ENCODE data around the gene ACTR3C. TPM values are rescaled to one million over a fixed set of nuclear protein-coding genes. Genes with fewer than 3 reads are reported as not detected.

The ACTR3C gene
- total RNA-seq, 2 experiments from 2014 or later: not detected

DNA sequence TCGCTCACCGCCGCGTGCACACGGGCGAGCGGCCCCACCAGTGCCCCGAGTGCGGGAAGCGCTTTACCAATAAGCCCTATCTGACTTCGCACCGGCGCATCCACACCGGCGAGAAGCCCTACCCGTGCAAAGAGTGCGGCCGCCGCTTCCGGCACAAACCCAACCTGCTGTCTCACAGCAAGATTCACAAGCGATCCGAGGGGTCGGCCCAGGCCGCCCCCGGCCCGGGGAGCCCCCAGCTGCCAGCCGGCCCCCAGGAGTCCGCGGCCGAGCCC is 48.6 kb upstream of the ACTR3C start:
- Histone ChIP-seq H3K4me3 (ENCODE audit: low read depth, low read length, poor library complexity, severe bottlenecking) (no peak overlapping the region), H3K4me1 (ENCODE audit: insufficient read depth, low read length, poor library complexity, severe bottlenecking) (peaks cover 62% of the 10 kb centered on the region), H3K4me2 (ENCODE audit: low read length) (no peak overlapping the region), H3K27ac (ENCODE audit: low read depth, low read length, poor library complexity, severe bottlenecking) (no peak overlapping the region), H4K20me1 (ENCODE audit: insufficient read depth, low read length) (no peaks in the 10 kb centered on the region), H3K36me3 (ENCODE audit: insufficient read depth, low read length) (no peaks in the 10 kb centered on the region), H3K9me2 (ENCODE audit: insufficient read depth, low read length) (no peaks in the 10 kb centered on the region), H2AFZ (ENCODE audit: low read length) (no peak overlapping the region), H3K9me3 (ENCODE audit: low read length) (no peaks in the 10 kb centered on the region), H3K79me2 (ENCODE audit: insufficient read depth, low read depth, low read length) (no peaks in the 10 kb centered on the region)
- no TSS peak for BruUV-seq (replicated peaks)
- TF ChIP-seq EZH2phosphoT487 (IDR thresholded peaks at IDR 0.05; ENCODE audit: borderline replicate concordance, low read depth, low read length): no peak
- intact Hi-C loops (cut with micrococcal nuclease; ENCODE audit: unreplicated experiment): loop anchor here (10.0 kb wide), 2 partner anchors 507 to 603 kb away; partner anchors contain the start of gene KCNH2
- no peak for DNase-seq (ENCODE audit: low spot score)
- ChIA-PET CTCF (ENCODE audit: unreplicated experiment) (no interaction called here), POLR2A (no interaction called here)

DNA sequence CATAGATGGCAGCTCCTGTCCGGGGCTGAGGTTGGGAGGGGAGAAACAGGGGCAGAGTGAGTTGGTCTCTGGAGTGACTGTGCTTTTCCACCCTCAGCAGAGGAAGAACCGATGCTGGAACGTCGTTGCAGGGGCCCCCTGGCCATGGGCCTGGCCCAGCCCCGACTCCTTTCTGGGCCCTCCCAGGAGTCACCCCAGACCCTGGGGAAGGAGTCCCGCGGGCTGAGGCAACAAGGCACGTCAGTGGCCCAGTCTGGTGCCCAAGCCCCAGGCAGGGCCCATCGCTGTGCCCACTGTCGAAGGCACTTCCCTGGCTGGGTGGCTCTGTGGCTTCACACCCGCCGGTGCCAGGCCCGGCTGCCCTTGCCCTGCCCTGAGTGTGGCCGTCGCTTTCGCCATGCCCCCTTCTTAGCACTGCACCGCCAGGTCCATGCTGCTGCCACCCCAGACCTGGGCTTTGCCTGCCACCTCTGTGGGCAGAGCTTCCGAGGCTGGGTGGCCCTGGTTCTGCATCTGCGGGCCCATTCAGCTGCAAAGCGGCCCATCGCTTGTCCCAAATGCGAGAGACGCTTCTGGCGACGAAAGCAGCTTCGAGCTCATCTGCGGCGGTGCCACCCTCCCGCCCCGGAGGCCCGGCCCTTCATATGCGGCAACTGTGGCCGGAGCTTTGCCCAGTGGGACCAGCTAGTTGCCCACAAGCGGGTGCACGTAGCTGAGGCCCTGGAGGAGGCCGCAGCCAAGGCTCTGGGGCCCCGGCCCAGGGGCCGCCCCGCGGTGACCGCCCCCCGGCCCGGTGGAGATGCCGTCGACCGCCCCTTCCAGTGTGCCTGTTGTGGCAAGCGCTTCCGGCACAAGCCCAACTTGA is 48.0 kb upstream of the ACTR3C start:
- no peaks in the 10 kb centered on the region for H3K9me3 ChIP-seq (ENCODE audit: low read length)
- no peak overlapping the region for H2AFZ ChIP-seq (ENCODE audit: low read length)
- no TSS peak for BruUV-seq (replicated peaks)
- peaks cover 61% of the 10 kb centered on the region for H3K4me1 ChIP-seq (ENCODE audit: insufficient read depth, low read length, poor library complexity, severe bottlenecking)
- no peaks in the 10 kb centered on the region for H4K20me1 ChIP-seq (ENCODE audit: insufficient read depth, low read length)
- intact Hi-C loops (cut with micrococcal nuclease; ENCODE audit: unreplicated experiment): loop anchor here (10.0 kb wide), 2 partner anchors 507 to 603 kb away; partner anchors contain the start of gene KCNH2
- TF ChIP-seq EZH2phosphoT487 (IDR thresholded peaks at IDR 0.05; ENCODE audit: borderline replicate concordance, low read depth, low read length): no peak
- TF ChIP-seq, protein P1, sequence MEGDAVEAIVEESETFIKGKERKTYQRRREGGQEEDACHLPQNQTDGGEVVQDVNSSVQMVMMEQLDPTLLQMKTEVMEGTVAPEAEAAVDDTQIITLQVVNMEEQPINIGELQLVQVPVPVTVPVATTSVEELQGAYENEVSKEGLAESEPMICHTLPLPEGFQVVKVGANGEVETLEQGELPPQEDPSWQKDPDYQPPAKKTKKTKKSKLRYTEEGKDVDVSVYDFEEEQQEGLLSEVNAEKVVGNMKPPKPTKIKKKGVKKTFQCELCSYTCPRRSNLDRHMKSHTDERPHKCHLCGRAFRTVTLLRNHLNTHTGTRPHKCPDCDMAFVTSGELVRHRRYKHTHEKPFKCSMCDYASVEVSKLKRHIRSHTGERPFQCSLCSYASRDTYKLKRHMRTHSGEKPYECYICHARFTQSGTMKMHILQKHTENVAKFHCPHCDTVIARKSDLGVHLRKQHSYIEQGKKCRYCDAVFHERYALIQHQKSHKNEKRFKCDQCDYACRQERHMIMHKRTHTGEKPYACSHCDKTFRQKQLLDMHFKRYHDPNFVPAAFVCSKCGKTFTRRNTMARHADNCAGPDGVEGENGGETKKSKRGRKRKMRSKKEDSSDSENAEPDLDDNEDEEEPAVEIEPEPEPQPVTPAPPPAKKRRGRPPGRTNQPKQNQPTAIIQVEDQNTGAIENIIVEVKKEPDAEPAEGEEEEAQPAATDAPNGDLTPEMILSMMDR (conservative IDR thresholded peaks at IDR 0.05; ENCODE audit: low read length): no peak
- H3K36me3 ChIP-seq (ENCODE audit: insufficient read depth, low read length): no peaks in the 10 kb centered on the region
- H3K27ac ChIP-seq (ENCODE audit: low read depth, low read length, poor library complexity, severe bottlenecking): no peak overlapping the region
- ChIA-PET POLR2A (interaction anchor here (1.2 to 3.2 kb wide), 2 partner anchors 13 to 34 kb away, joined by 4 to 20 read pairs; a partner anchor contains a TSS), CTCF (ENCODE audit: unreplicated experiment) (no interaction called here)
- no peak for DNase-seq (ENCODE audit: low spot score)
- no peaks in the 10 kb centered on the region for H3K79me2 ChIP-seq (ENCODE audit: insufficient read depth, low read depth, low read length)
- H3K4me3 ChIP-seq (ENCODE audit: low read depth, low read length, poor library complexity, severe bottlenecking): no peak overlapping the region
- H3K4me2 ChIP-seq (ENCODE audit: low read length): no peak overlapping the region
- H3K9me2 ChIP-seq (ENCODE audit: insufficient read depth, low read length): no peaks in the 10 kb centered on the region

- H3K27ac ChIP-seq (ENCODE audit: low read depth, low read length, poor library complexity, severe bottlenecking): peak overlapping the region; percentile 8
Observed at GRCh38 chr7:150370612-150371071, 47.3 kb upstream of the ACTR3C start.

More at GRCh38 chr7:150370612-150371071, 47.3 kb upstream of the ACTR3C start:
- peak overlapping the region; percentile 99 for H3K4me2 ChIP-seq (ENCODE audit: low read length)
- DNase-seq (ENCODE audit: low spot score): no peak
- H3K79me2 ChIP-seq (ENCODE audit: insufficient read depth, low read depth, low read length): no peaks in the 10 kb centered on the region
- intact Hi-C loops (cut with micrococcal nuclease; ENCODE audit: unreplicated experiment): loop anchor here (10.0 kb wide), 2 partner anchors 506 to 604 kb away; partner anchors contain the start of gene KCNH2
- H3K4me1 ChIP-seq (ENCODE audit: insufficient read depth, low read length, poor library complexity, severe bottlenecking): peaks cover 61% of the 10 kb centered on the region
- TF ChIP-seq EZH2phosphoT487 (IDR thresholded peaks at IDR 0.05; ENCODE audit: borderline replicate concordance, low read depth, low read length): no peak
- TF ChIP-seq, protein P1 (conservative IDR thresholded peaks at IDR 0.05; ENCODE audit: low read length): no peak
- H3K36me3 ChIP-seq (ENCODE audit: insufficient read depth, low read length): no peaks in the 10 kb centered on the region
- H3K9me3 ChIP-seq (ENCODE audit: low read length): no peaks in the 10 kb centered on the region
- no peak overlapping the region for H2AFZ ChIP-seq (ENCODE audit: low read length)
- no peaks in the 10 kb centered on the region for H3K9me2 ChIP-seq (ENCODE audit: insufficient read depth, low read length)
- ChIA-PET POLR2A (interaction anchor here (1.2 to 3.2 kb wide), 2 partner anchors 12 to 35 kb away, joined by 4 to 20 read pairs; a partner anchor contains a TSS), CTCF (ENCODE audit: unreplicated experiment) (no interaction called here)
- no peaks in the 10 kb centered on the region for H4K20me1 ChIP-seq (ENCODE audit: insufficient read depth, low read length)
- H3K4me3 ChIP-seq (ENCODE audit: low read depth, low read length, poor library complexity, severe bottlenecking): peak overlapping the region; percentile 87
- BruUV-seq (replicated peaks): no TSS peak
